ENCODE measurements around the gene SPOUT1.
A peak's percentile ranks its signal among the peaks of the same experiment; 100 is the strongest.

Gene SPOUT1

GRCh38 chr9:128818099-128818838, 11.3 kb downstream of the SPOUT1 start, which contains the start of gene ENDOG:
ENDOG (plus strand) TSS chr9:128818500; CDS start chr9:128818685, 185 bp downstream.
- H3K27ac ChIP-seq (ENCODE audit: low read depth, low read length) = peak within 1 kb of the TSS; percentile 49
- peak within 1 kb of the TSS; percentile 70 for H3K9ac ChIP-seq (ENCODE audit: low read length)
- no peaks in the 10 kb centered on the region for H3K79me2 ChIP-seq (ENCODE audit: insufficient read depth, low read length)
- peak within 1 kb of the TSS; percentile 88 for H2AFZ ChIP-seq (ENCODE audit: low read depth, low read length, severe bottlenecking)
- H3K9me2 ChIP-seq (replicated peaks; ENCODE audit: insufficient read depth, low read length) = no peaks in the 10 kb centered on the region
- TF ChIP-seq CTCF (IDR thresholded peaks at IDR 0.05; ENCODE audit: insufficient read depth, low read length, poor library complexity, severe bottlenecking) (peak; percentile 86), EZH2phosphoT487 (conservative IDR thresholded peaks at IDR 0.05; ENCODE audit: low read length) (no peak)
- H3K36me3 ChIP-seq (ENCODE audit: low read length) = no peaks in the 10 kb centered on the region
- peak within 1 kb of the TSS; percentile 68 for H3K4me3 ChIP-seq (ENCODE audit: insufficient read depth, low read length, poor library complexity, severe bottlenecking)
- H3K27me3 ChIP-seq (ENCODE audit: low read length) = no peaks in the 10 kb centered on the region
- H3K9me3 ChIP-seq (ENCODE audit: insufficient read depth, low read length) = no peaks in the 10 kb centered on the region
- no peaks in the 10 kb centered on the region for H4K20me1 ChIP-seq (ENCODE audit: low read depth, low read length)
- H3F3A ChIP-seq (ENCODE audit: insufficient read depth) = no peaks in the 10 kb centered on the region
- H3K4me2 ChIP-seq (ENCODE audit: low read depth, low read length, poor library complexity, severe bottlenecking) = peak within 1 kb of the TSS; percentile 59

GRCh38 chr9:128810873-128811272, 18.7 kb downstream of the SPOUT1 start:
- Histone ChIP-seq H3K79me2 (ENCODE audit: insufficient read depth, low read length) (no peaks in the 10 kb centered on the region), H4K20me1 (ENCODE audit: low read depth, low read length) (no peaks in the 10 kb centered on the region), H3K27me3 (ENCODE audit: low read length) (no peaks in the 10 kb centered on the region), H3K9me2 (replicated peaks; ENCODE audit: insufficient read depth, low read length) (no peaks in the 10 kb centered on the region), H3F3A (ENCODE audit: insufficient read depth) (peaks cover 6% of the 10 kb centered on the region; the same call in 1 of the 2 replicates), H3K27ac (ENCODE audit: low read depth, low read length) (no peak overlapping the region), H3K36me3 (ENCODE audit: low read length) (no peaks in the 10 kb centered on the region), H3K4me3 (ENCODE audit: insufficient read depth, low read length, poor library complexity, severe bottlenecking) (no peak overlapping the region), H2AFZ (ENCODE audit: low read depth, low read length, severe bottlenecking) (no peak overlapping the region), H3K4me2 (ENCODE audit: low read depth, low read length, poor library complexity, severe bottlenecking) (no peak overlapping the region), H3K9ac (ENCODE audit: low read length) (no peak overlapping the region), H3K9me3 (ENCODE audit: insufficient read depth, low read length) (no peaks in the 10 kb centered on the region)
- TF ChIP-seq EZH2phosphoT487 (conservative IDR thresholded peaks at IDR 0.05; ENCODE audit: low read length) (no peak), CTCF (IDR thresholded peaks at IDR 0.05; ENCODE audit: insufficient read depth, low read length, poor library complexity, severe bottlenecking) (no peak)

- Histone ChIP-seq H3K9ac (ENCODE audit: low read length) (no peak overlapping the region), H3K4me2 (ENCODE audit: low read depth, low read length, poor library complexity, severe bottlenecking) (no peak overlapping the region), H3K9me2 (replicated peaks; ENCODE audit: insufficient read depth, low read length) (no peaks in the 10 kb centered on the region), H3K27ac (ENCODE audit: low read depth, low read length) (no peak overlapping the region), H3K36me3 (ENCODE audit: low read length) (no peaks in the 10 kb centered on the region), H3K9me3 (ENCODE audit: insufficient read depth, low read length) (no peaks in the 10 kb centered on the region), H3F3A (ENCODE audit: insufficient read depth) (peaks cover 6% of the 10 kb centered on the region; the same call in 1 of the 2 replicates), H3K79me2 (ENCODE audit: insufficient read depth, low read length) (no peaks in the 10 kb centered on the region), H2AFZ (ENCODE audit: low read depth, low read length, severe bottlenecking) (no peak overlapping the region), H3K4me3 (ENCODE audit: insufficient read depth, low read length, poor library complexity, severe bottlenecking) (no peak overlapping the region), H3K27me3 (ENCODE audit: low read length) (no peaks in the 10 kb centered on the region), H4K20me1 (ENCODE audit: low read depth, low read length) (no peaks in the 10 kb centered on the region)
- TF ChIP-seq EZH2phosphoT487 (conservative IDR thresholded peaks at IDR 0.05; ENCODE audit: low read length) (no peak), CTCF (IDR thresholded peaks at IDR 0.05; ENCODE audit: insufficient read depth, low read length, poor library complexity, severe bottlenecking) (no peak)
Measured at GRCh38 chr9:128809831-128810230, 19.8 kb downstream of the SPOUT1 start.

All from SU-DHL-6 (cell line).